K562 (cell line): Measurements from ENCODE around the gene FBXO17. TPM values are rescaled to one million over a fixed set of nuclear protein-coding genes. Genes with fewer than 3 reads are reported as not detected.

Experiments
- ATAC-seq: fragments of 200-7000 bp; cut with Tn5 transposase; 3 replicates; pipeline ENCODE4 v1.9.1; 2020; ENCODE audit warnings: moderate library complexity
- BruUV-seq: library from RNA; stranded (reverse); fragments of 400-500 nt; replicated peaks from 2 replicates; lab custom pipeline; 2021; lab: Mats Ljungman, UMichigan
- CTCF ChIA-PET: fragments of 300-600 bp; formaldehyde crosslinking; extraction: SDS; loops from one replicate; lab custom pipeline; 2021; ENCODE audit warnings: low intra/inter-chr PET ratio; lab: Yijun Ruan, JAX
- POLR2A ChIA-PET: fragments of 300-600, 350-650 bp; sonication (Branson Sonifier 250); formaldehyde crosslinking; extraction: SDS; loops from one replicate; lab custom pipeline; 2021; ENCODE audit warnings: antibody characterized with exemption, inconsistent platforms; lab: Yijun Ruan, JAX
- DNase-seq, 4 experiments: peaks; one replicate each; pipeline versions ENCODE4 v3.0.0 to v3.0.0-alpha.2; 2011 to 2018; ENCODE audit warnings: low spot score in 3 of 4, mixed read lengths in 3 of 4; ENCODE audit errors: extremely low read depth in 1 of 4
- FAIRE-seq: peaks from 2 replicates; lab custom pipeline; 2011; peaks lifted over from hg19 to GRCh38; lab: Jason Lieb, UNC
- H2AFZ ChIP-seq: 2 replicates; pipeline ENCODE4 v1.6.0; 2011; ENCODE audit warnings: low read depth, low read length, control low read depth, inconsistent platforms
- H3K27ac ChIP-seq: fragments of 200-600 bp; 3 replicates; pipeline ENCODE4 v1.8.0; 2011; ENCODE audit warnings: low read depth, mild to moderate bottlenecking, control low read depth, inconsistent platforms, low read length, moderate library complexity, mixed read lengths; ENCODE audit errors: extremely low read depth
- H3K27me3 ChIP-seq, 2 experiments: fragments of 300-600 bp in 1 of 2; 2 replicates in 1 of 2; 3 replicates in 1 of 2; pipeline versions ENCODE4 v1.6.0 to v1.8.0; 2011; ENCODE audit warnings: inconsistent platforms in 2 of 2, low read length in 2 of 2, mild to moderate bottlenecking in 1 of 2, mixed read lengths in 1 of 2, moderate library complexity in 1 of 2; ENCODE audit not compliant: control insufficient read depth in 2 of 2, insufficient read depth in 2 of 2
- H3K36me3 ChIP-seq: fragments of 300-600 bp; 3 replicates; pipeline ENCODE4 v1.8.0; 2011; ENCODE audit warnings: mild to moderate bottlenecking, low read length, inconsistent platforms; ENCODE audit not compliant: control insufficient read depth, insufficient read depth
- H3K4me1 ChIP-seq, 2 experiments: fragments of 200-600 bp in 1 of 2; replicated peaks in 1 of 2; 2 replicates in 1 of 2; 3 replicates in 1 of 2; pipeline versions ENCODE4 v1.5.1 to v1.8.0; 2011; ENCODE audit warnings: inconsistent platforms in 2 of 2, low read length in 2 of 2, mild to moderate bottlenecking in 1 of 2, mixed read lengths in 1 of 2, moderate library complexity in 1 of 2; ENCODE audit not compliant: control insufficient read depth in 2 of 2, insufficient read depth in 2 of 2
- H3K4me2 ChIP-seq: 2 replicates; pipeline ENCODE4 v1.6.1; 2011; ENCODE audit warnings: low read length, control low read depth, inconsistent platforms, mixed read lengths; ENCODE audit not compliant: insufficient read depth
- H3K4me3 ChIP-seq: fragments of 200-600 bp; sonication (generic), shearing (Covaris generic); 2 replicates; pipeline ENCODE4 v1.5.1; 2016; ENCODE audit warnings: control low read depth, inconsistent platforms
- H3K79me2 ChIP-seq: fragments of 200-600 bp; 3 replicates; pipeline ENCODE4 v1.8.0; 2011; ENCODE audit warnings: low read length, inconsistent platforms; ENCODE audit not compliant: control insufficient read depth, insufficient read depth
- H3K9ac ChIP-seq, 2 experiments: 2 replicates each; pipeline versions ENCODE4 v1.6.0 to v1.6.1; 2011; ENCODE audit warnings: low read depth in 2 of 2, low read length in 2 of 2, control low read depth in 1 of 2, inconsistent platforms in 1 of 2, mild to moderate bottlenecking in 1 of 2, mixed read lengths in 1 of 2; ENCODE audit not compliant: insufficient read depth in 1 of 2
- H3K9me1 ChIP-seq: one replicate; pipeline ENCODE4 v1.6.0; 2011; ENCODE audit warnings: inconsistent platforms, mild to moderate bottlenecking, low read length, moderate library complexity; ENCODE audit not compliant: control insufficient read depth, insufficient read depth
- H3K9me3 ChIP-seq: replicated peaks from 2 replicates; pipeline ENCODE4 v1.5.1; 2011; ENCODE audit warnings: low read depth, low read length, inconsistent platforms; ENCODE audit not compliant: control insufficient read depth, insufficient read depth
- H4K20me1 ChIP-seq: replicated peaks from 2 replicates; pipeline ENCODE4 v1.6.1; 2011; ENCODE audit warnings: low read length, inconsistent platforms, mixed read lengths; ENCODE audit not compliant: control insufficient read depth, insufficient read depth
- NELFE ChIP-seq: IDR thresholded peaks from 2 replicates; pipeline ENCODE4 v1.6.1; 2011; ENCODE audit warnings: mild to moderate bottlenecking; ENCODE audit not compliant: insufficient read depth, insufficient read length
- PHTF2 ChIP-seq: fragments of 250-450 bp; sonication (Bioruptor Pico); IDR thresholded peaks from 2 replicates; pipeline ENCODE4 v1.5.0; 2021; ENCODE audit warnings: mild to moderate bottlenecking
- RCOR1 ChIP-seq, 2 experiments: IDR thresholded peaks; 2 replicates each; pipeline ENCODE4 v1.6.1; 2012; ENCODE audit warnings: low read depth in 2 of 2, low read length in 2 of 2, borderline replicate concordance in 1 of 2, improper control_type of control experiment in 1 of 2
- ZKSCAN8 ChIP-seq: fragments of 200-800 bp; sonication (Bioruptor generic); IDR thresholded peaks from 2 replicates; pipeline ENCODE4 v1.6.1; 2016; ENCODE audit warnings: missing genetic modification characterization, missing compliant biosample characterization
- ZNF717 ChIP-seq: fragments of 250-450 bp; sonication (Bioruptor Pico); IDR thresholded peaks from 2 replicates; pipeline ENCODE4 v1.5.0; 2021
- WGBS: fragments of 100-300 bp; shearing (Covaris generic); methylation state at CpG from one replicate; pipeline ENCODE4 v1.1.6; 2016; ENCODE audit warnings: low coverage, mixed read lengths; ENCODE audit not compliant: insufficient coverage; ENCODE audit errors: missing lambda C conversion rate; 5-methylcytosine and 5-hydroxymethylcytosine counted together
- in situ Hi-C: fragments of 300-500 bp; cut with MboI; formaldehyde crosslinking; loops from 4 replicates; pipeline ENCODE4 v1.15.0; 2018; ENCODE audit warnings: inconsistent platforms, mixed read lengths
- intact Hi-C: fragments of 100-400 bp; cut with micrococcal nuclease; formaldehyde crosslinking; loops from 2 replicates; pipeline ENCODE4 v1.14.2; 2022
- polyA plus RNA-seq, 8 experiments: library from polyadenylated mRNA; depleted of rRNA in 4 of 8; stranded (reverse) in 5 of 8; unstranded in 3 of 8; fragments of >200 nt; fragmentation: Nextera tagmentation in 2 of 8; fragmentation: Illumina TruSeq in 1 of 8; extraction: Ambion mirVana in 2 of 8; extraction: Trizol in 1 of 8; gene quantifications; 2 replicates each; pipeline versions ENCODE4 v1.2.1 to v1.2.3, GENCODE V29; 2011 to 2014; ENCODE audit warnings: inconsistent platforms in 1 of 8, missing spikeins in 1 of 8
- total RNA-seq, 7 experiments: library from RNA; depleted of rRNA in 6 of 7; stranded (reverse); fragments of >200 nt in 6 of 7; fragmentation: Illumina TruSeq in 2 of 7; extraction: Trizol in 2 of 7; gene quantifications; 2 replicates each; pipeline versions ENCODE4 v1.2.1 to v1.2.3, GENCODE V29; 2011 to 2021; ENCODE audit warnings: low replicate concordance in 1 of 7
- TF ChIP-seq, protein P1 (sequence below): fragments of 250-450 bp; sonication (Bioruptor Pico); IDR thresholded peaks from 2 replicates; pipeline ENCODE4 v1.9.0; 2021; ENCODE audit warnings: mild to moderate bottlenecking, inconsistent platforms
- TF ChIP-seq, protein P2 (sequence below), 3 experiments: fragments of 200-800 bp in 1 of 3; sonication (Bioruptor generic) in 1 of 3; sonication (generic) in 1 of 3; formaldehyde crosslinking in 1 of 3; IDR thresholded peaks; 2 replicates each; pipeline versions ENCODE4 v1.6.1 to v1.8.0; 2016 to 2022; ENCODE audit warnings: mild to moderate bottlenecking in 2 of 3, missing compliant biosample characterization in 2 of 3, missing genetic modification characterization in 2 of 3, missing genetic modification reagents in 1 of 3
- TF ChIP-seq, protein P3 (sequence below): fragments of 450-650 bp; IDR thresholded peaks from 2 replicates; pipeline ENCODE4 v1.6.1; 2017; ENCODE audit warnings: mild to moderate bottlenecking, moderate library complexity
- TF ChIP-seq, protein P4 (sequence below): fragments of 450-650 bp; formaldehyde crosslinking; IDR thresholded peaks from 2 replicates; pipeline ENCODE4 v1.4.0; 2022; ENCODE audit warnings: missing genetic modification characterization

The FBXO17 gene
- total and polyA plus RNA-seq, 9 of the 15 experiments (the other 6 are each of a cell fraction or from before 2014, with no cell fraction given): 4.1 to 27.1 (median 19.0) TPM

DNA sequence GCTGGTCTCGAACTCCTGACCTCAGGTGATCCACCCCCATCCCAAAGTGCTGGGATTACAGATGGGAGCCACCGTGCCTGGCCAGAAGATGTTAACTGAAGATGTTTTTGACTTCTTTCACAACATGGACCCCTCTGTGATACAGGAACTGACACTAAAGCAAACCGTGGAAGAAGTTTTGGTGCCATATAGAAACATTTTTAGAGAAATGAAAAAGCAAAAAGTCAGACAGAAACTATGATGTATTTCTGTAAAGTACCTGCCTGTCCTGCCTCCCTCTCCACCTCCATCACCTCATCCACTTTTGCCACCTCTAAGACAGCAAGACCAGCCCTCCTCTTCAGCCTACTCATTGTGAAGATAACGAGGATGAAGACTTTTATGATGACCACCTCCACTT is 45.5 kb upstream of the FBXO17 start:
- Histone ChIP-seq H3K4me2 (no peak overlapping the region), H4K20me1 (no peaks in the 10 kb centered on the region), H3K79me2 (no peaks in the 10 kb centered on the region), H3K4me3 (no peak overlapping the region), H3K36me3 (no peaks in the 10 kb centered on the region), H3K9me1 (peaks cover 3% of the 10 kb centered on the region), H3K9me3 (0 out of 2 replicates have a peak, but pooled peaks cover 2% of the 10 kb centered on the region), H3K4me1 (peaks cover 8 to 10% of the 10 kb centered on the region in 2 experiments; a peak in 3 of 5 replicates), H3K27me3 (peaks cover 3 to 18% of the 10 kb centered on the region in 2 experiments; a peak in 3 of 5 replicates), H2AFZ (no peak overlapping the region), H3K9ac (no peak overlapping the region), H3K27ac (no peak overlapping the region)
- intact Hi-C loops: no loop called here
- ChIA-PET CTCF (no interaction called here), POLR2A (interaction anchor here (0.6 to 0.7 kb wide), 2 partner anchors 8 to 411 kb away, joined by 3 read pairs; no protein-coding TSS in a partner anchor)
- FAIRE-seq (no peak), ATAC-seq (no peak), DNase-seq (no peak)
- BruUV-seq: no TSS peak
- WGBS: 8% methylated on average over 3 of the region's 4 CpGs
- in situ Hi-C loops: no loop called here
- TF ChIP-seq PHTF2 (CRISPR knock-in tag) (no peak), RCOR1 (IDR thresholded peaks at IDR 0.05; ENCODE audit: borderline replicate concordance in 1 of 2, low read depth in 2 of 2, low read length in 2 of 2) (no peak), ZKSCAN8 (no peak), ZNF717 (CRISPR knock-in tag) (no peak), NELFE (no peak)
- TF ChIP-seq, protein P1, sequence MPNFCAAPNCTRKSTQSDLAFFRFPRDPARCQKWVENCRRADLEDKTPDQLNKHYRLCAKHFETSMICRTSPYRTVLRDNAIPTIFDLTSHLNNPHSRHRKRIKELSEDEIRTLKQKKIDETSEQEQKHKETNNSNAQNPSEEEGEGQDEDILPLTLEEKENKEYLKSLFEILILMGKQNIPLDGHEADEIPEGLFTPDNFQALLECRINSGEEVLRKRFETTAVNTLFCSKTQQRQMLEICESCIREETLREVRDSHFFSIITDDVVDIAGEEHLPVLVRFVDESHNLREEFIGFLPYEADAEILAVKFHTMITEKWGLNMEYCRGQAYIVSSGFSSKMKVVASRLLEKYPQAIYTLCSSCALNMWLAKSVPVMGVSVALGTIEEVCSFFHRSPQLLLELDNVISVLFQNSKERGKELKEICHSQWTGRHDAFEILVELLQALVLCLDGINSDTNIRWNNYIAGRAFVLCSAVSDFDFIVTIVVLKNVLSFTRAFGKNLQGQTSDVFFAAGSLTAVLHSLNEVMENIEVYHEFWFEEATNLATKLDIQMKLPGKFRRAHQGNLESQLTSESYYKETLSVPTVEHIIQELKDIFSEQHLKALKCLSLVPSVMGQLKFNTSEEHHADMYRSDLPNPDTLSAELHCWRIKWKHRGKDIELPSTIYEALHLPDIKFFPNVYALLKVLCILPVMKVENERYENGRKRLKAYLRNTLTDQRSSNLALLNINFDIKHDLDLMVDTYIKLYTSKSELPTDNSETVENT (CRISPR knock-in tag): no peak
- TF ChIP-seq, protein P2, sequence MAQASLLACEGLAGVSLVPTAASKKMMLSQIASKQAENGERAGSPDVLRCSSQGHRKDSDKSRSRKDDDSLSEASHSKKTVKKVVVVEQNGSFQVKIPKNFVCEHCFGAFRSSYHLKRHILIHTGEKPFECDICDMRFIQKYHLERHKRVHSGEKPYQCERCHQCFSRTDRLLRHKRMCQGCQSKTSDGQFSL (CRISPR knock-in tag; IDR thresholded peaks at IDR 0.05): no peak
- TF ChIP-seq, protein P2 (tag; IDR thresholded peaks at IDR 0.05): no peak
- TF ChIP-seq, protein P3, sequence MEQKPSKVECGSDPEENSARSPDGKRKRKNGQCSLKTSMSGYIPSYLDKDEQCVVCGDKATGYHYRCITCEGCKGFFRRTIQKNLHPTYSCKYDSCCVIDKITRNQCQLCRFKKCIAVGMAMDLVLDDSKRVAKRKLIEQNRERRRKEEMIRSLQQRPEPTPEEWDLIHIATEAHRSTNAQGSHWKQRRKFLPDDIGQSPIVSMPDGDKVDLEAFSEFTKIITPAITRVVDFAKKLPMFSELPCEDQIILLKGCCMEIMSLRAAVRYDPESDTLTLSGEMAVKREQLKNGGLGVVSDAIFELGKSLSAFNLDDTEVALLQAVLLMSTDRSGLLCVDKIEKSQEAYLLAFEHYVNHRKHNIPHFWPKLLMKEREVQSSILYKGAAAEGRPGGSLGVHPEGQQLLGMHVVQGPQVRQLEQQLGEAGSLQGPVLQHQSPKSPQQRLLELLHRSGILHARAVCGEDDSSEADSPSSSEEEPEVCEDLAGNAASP: no peak
- TF ChIP-seq, protein P4, sequence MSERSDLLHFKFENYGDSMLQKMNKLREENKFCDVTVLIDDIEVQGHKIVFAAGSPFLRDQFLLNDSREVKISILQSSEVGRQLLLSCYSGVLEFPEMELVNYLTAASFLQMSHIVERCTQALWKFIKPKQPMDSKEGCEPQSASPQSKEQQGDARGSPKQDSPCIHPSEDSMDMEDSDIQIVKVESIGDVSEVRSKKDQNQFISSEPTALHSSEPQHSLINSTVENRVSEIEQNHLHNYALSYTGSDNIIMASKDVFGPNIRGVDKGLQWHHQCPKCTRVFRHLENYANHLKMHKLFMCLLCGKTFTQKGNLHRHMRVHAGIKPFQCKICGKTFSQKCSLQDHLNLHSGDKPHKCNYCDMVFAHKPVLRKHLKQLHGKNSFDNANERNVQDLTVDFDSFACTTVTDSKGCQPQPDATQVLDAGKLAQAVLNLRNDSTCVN (CRISPR knock-in tag): no peak
